GM18858 (cell line): ENCODE measurements around the gene SEC24C.
A peak's percentile ranks its signal among the peaks of the same experiment; 100 is the strongest.
"Not testable (repeated sequence)": the region's sequence is repeated elsewhere in the genome, so short reads cannot be mapped to it uniquely, and the experiment has no call there.

Experiments
- ATAC-seq: cut with Tn5 transposase; IDR thresholded peaks from one replicate; pipeline ENCODE4 v1.9.1; 2021; ENCODE audit not compliant: unreplicated experiment

Gene SEC24C

GRCh38 chr10:73790886-73791625 lies 46.9 kb downstream of the SEC24C start:
- no peak for ATAC-seq

GRCh38 chr10:73791871-73792400 lies 47.8 kb downstream of the SEC24C start:
- ATAC-seq: no peak

- no peak for ATAC-seq
Observed at GRCh38 chr10:73793456-73793855, 49.3 kb downstream of the SEC24C start.

- ATAC-seq: not testable (repeated sequence)
Observed at GRCh38 chr10:73795491-73795890, 51.3 kb downstream of the SEC24C start.

GRCh38 chr10:73796035-73796434 lies 51.9 kb downstream of the SEC24C start:
- not testable (repeated sequence) for ATAC-seq

GRCh38 chr10:73796766-73797165 lies 52.6 kb downstream of the SEC24C start:
- no peak for ATAC-seq

GRCh38 chr10:73797324-73798025 lies 53.3 kb downstream of the SEC24C start:
- no peak for ATAC-seq

- ATAC-seq: no peak
Observed at GRCh38 chr10:73798087-73798486, 53.9 kb downstream of the SEC24C start.

- no peak for ATAC-seq
Observed at GRCh38 chr10:73798927-73799560, 54.9 kb downstream of the SEC24C start.

- no peak for ATAC-seq
Observed at GRCh38 chr10:73799899-73800559, 55.9 kb downstream of the SEC24C start.

GRCh38 chr10:73800560-73801252 lies 56.5 kb downstream of the SEC24C start:
- ATAC-seq: no peak

- no peak for ATAC-seq
Observed at GRCh38 chr10:73801253-73801590, 57.0 kb downstream of the SEC24C start.

- ATAC-seq: no peak
Observed at GRCh38 chr10:73802276-73802991, 58.3 kb downstream of the SEC24C start.

- ATAC-seq: peak; percentile 71
Observed at GRCh38 chr10:73803680-73804286, 59.6 kb downstream of the SEC24C start.

- no peak for ATAC-seq
Observed at GRCh38 chr10:73806176-73806950, 62.2 kb downstream of the SEC24C start.

- no peak for ATAC-seq
Observed at GRCh38 chr10:73807471-73807870, 63.3 kb downstream of the SEC24C start.

- ATAC-seq: no peak
Observed at GRCh38 chr10:73808021-73808815, 64.0 kb downstream of the SEC24C start.
